HEK293T (cell line): ENCODE data around the gene CHD5.

ENCODE experiments used
- CTCF ChIA-PET: fragments of 350-600 bp; formaldehyde crosslinking; extraction: SDS; loops from one replicate; lab custom pipeline; 2021; ENCODE audit warnings: antibody characterized with exemption, inconsistent platforms; lab: Yijun Ruan, JAX
- POLR2A ChIA-PET: fragments of 350-600 bp; formaldehyde crosslinking; extraction: SDS; loops from one replicate; lab custom pipeline; 2020; ENCODE audit warnings: antibody characterized with exemption, inconsistent platforms; lab: Yijun Ruan, JAX
- DNase-seq: peaks from one replicate; pipeline ENCODE4 v3.0.0; 2012; ENCODE audit warnings: mixed read lengths; ENCODE audit errors: extremely low spot score
- ARNT ChIP-seq: fragments of 450-650 bp; IDR thresholded peaks from 2 replicates; pipeline ENCODE4 v1.6.1; 2017; ENCODE audit warnings: mild to moderate bottlenecking
- BHLHE40 ChIP-seq: fragments of 450-650 bp; IDR thresholded peaks from 2 replicates; pipeline ENCODE4 v1.6.1; 2016; ENCODE audit warnings: mild to moderate bottlenecking, moderate library complexity, borderline replicate concordance
- CTBP1 ChIP-seq: fragments of 450-650 bp; IDR thresholded peaks from 2 replicates; pipeline ENCODE4 v1.6.1; 2016; ENCODE audit warnings: borderline replicate concordance
- ELF4 ChIP-seq: fragments of 450-650 bp; IDR thresholded peaks from 2 replicates; pipeline ENCODE4 v1.6.1; 2017; ENCODE audit warnings: antibody characterized with exemption
- FOXA1 ChIP-seq: fragments of 450-650 bp; IDR thresholded peaks from 2 replicates; pipeline ENCODE4 v1.6.1; 2016; ENCODE audit warnings: mild to moderate bottlenecking
- FOXK2 ChIP-seq: fragments of 450-650 bp; IDR thresholded peaks from 2 replicates; pipeline ENCODE4 v1.6.1; 2016; ENCODE audit warnings: mild to moderate bottlenecking
- FOXM1 ChIP-seq: fragments of 450-650 bp; IDR thresholded peaks from 2 replicates; pipeline ENCODE4 v1.6.1; 2017; ENCODE audit warnings: mild to moderate bottlenecking, borderline replicate concordance
- HDGF ChIP-seq: fragments of 450-650 bp; IDR thresholded peaks from 2 replicates; pipeline ENCODE4 v1.6.1; 2017; ENCODE audit warnings: antibody characterized with exemption, borderline replicate concordance
- L3MBTL2 ChIP-seq: fragments of 450-650 bp; conservative IDR thresholded peaks from 2 replicates; pipeline ENCODE4 v1.6.1; 2016; ENCODE audit warnings: mild to moderate bottlenecking
- LEF1 ChIP-seq: fragments of 450-650 bp; IDR thresholded peaks from 2 replicates; pipeline ENCODE4 v1.6.1; 2017; ENCODE audit warnings: mild to moderate bottlenecking, borderline replicate concordance
- NFRKB ChIP-seq: fragments of 450-650 bp; IDR thresholded peaks from 2 replicates; pipeline ENCODE4 v1.6.1; 2016; ENCODE audit warnings: mild to moderate bottlenecking, moderate library complexity
- PKNOX1 ChIP-seq: fragments of 450-650 bp; IDR thresholded peaks from 2 replicates; pipeline ENCODE4 v1.6.1; 2016
- SP1 ChIP-seq: fragments of 450-650 bp; IDR thresholded peaks from 2 replicates; pipeline ENCODE4 v1.6.1; 2017
- SUZ12 ChIP-seq: fragments of 450-650 bp; IDR thresholded peaks from 2 replicates; pipeline ENCODE4 v1.6.1; 2016; ENCODE audit warnings: mild to moderate bottlenecking
- TARDBP ChIP-seq: fragments of 450-650 bp; IDR thresholded peaks from 2 replicates; pipeline ENCODE4 v1.6.1; 2016
- ZNF384 ChIP-seq: fragments of 450-650 bp; IDR thresholded peaks from 2 replicates; pipeline ENCODE4 v1.6.1; 2016

Gene CHD5

GRCh38 chr1:6151291-6151822 is 28.8 kb downstream of the CHD5 start:
- ChIA-PET POLR2A (no interaction called here), CTCF (no interaction called here)
- DNase-seq: no peak
- TF ChIP-seq SUZ12 (no peak), L3MBTL2 (no peak), LEF1 (no peak), PKNOX1 (no peak), HDGF (no peak), SP1 (no peak), BHLHE40 (no peak), FOXK2 (no peak), FOXM1 (no peak), NFRKB (no peak), ZNF384 (no peak), ELF4 (no peak), ARNT (no peak), TARDBP (no peak), FOXA1 (no peak), CTBP1 (no peak)

GRCh38 chr1:6150006-6150938 is 29.8 kb downstream of the CHD5 start:
- peak; percentile 17; the same call in 1 of the 2 replicates for TF ChIP-seq PKNOX1
- no peak for TF ChIP-seq ELF4
- 0 out of 2 replicates have a peak, but pooled peaks have one; percentile 34 for TF ChIP-seq TARDBP
- TF ChIP-seq CTBP1: 0 out of 2 replicates have a peak, but pooled peaks have one; percentile 40
- CTCF ChIA-PET: no interaction called here
- DNase-seq: no peak
- POLR2A ChIA-PET: no interaction called here

GRCh38 chr1:6149597-6149996 is 30.5 kb downstream of the CHD5 start:
- ChIA-PET POLR2A (no interaction called here), CTCF (no interaction called here)
- no peak for DNase-seq
- TF ChIP-seq ELF4: no peak
- no peak for TF ChIP-seq ARNT
- TF ChIP-seq NFRKB: no peak
- TF ChIP-seq FOXA1: no peak
- TF ChIP-seq SP1: no peak
- TF ChIP-seq SUZ12: no peak
- TF ChIP-seq CTBP1: no peak
- TF ChIP-seq BHLHE40: no peak
- TF ChIP-seq FOXM1: no peak
- TF ChIP-seq L3MBTL2: no peak
- TF ChIP-seq ZNF384: no peak
- no peak for TF ChIP-seq PKNOX1
- TF ChIP-seq LEF1: no peak
- no peak for TF ChIP-seq FOXK2
- no peak for TF ChIP-seq HDGF
- TF ChIP-seq TARDBP: no peak

- TF ChIP-seq SUZ12 (no peak), L3MBTL2 (peak; percentile 76), TARDBP (no peak)
- POLR2A ChIA-PET: interaction anchor here (0.8 kb wide), 1 partner anchor 9 kb away, joined by 4 read pairs; no protein-coding TSS in a partner anchor
- CTCF ChIA-PET: interaction anchor here (0.5 kb wide), 1 partner anchor 43 kb away, joined by 3 read pairs; no protein-coding TSS in a partner anchor
- DNase-seq: peak; percentile 97
Observed at GRCh38 chr1:6148497-6149241, 31.5 kb downstream of the CHD5 start.

- CTCF ChIA-PET: interaction anchor here (1.6 kb wide), 1 partner anchor 59 kb away, joined by 3 read pairs; no protein-coding TSS in a partner anchor
- no peak for DNase-seq
- TF ChIP-seq SUZ12 (no peak), TARDBP (no peak), BHLHE40 (no peak), CTBP1 (no peak), L3MBTL2 (no peak), HDGF (no peak), SP1 (no peak), NFRKB (no peak), ZNF384 (no peak), FOXK2 (no peak), FOXM1 (no peak), ARNT (no peak), FOXA1 (no peak), PKNOX1 (no peak), LEF1 (no peak)
- POLR2A ChIA-PET: no interaction called here
Observed at GRCh38 chr1:6145864-6146410, 34.2 kb downstream of the CHD5 start.
